ENCODE data around the gene COL4A2. TPM values are rescaled to one million over a fixed set of nuclear protein-coding genes. Genes with fewer than 3 reads are reported as not detected.

Gene COL4A2
- polyA plus RNA-seq, 2 of the 4 experiments (the other 2 are of a cell fraction), result 46.9 to 119 TPM

- TF ChIP-seq, protein P1, sequence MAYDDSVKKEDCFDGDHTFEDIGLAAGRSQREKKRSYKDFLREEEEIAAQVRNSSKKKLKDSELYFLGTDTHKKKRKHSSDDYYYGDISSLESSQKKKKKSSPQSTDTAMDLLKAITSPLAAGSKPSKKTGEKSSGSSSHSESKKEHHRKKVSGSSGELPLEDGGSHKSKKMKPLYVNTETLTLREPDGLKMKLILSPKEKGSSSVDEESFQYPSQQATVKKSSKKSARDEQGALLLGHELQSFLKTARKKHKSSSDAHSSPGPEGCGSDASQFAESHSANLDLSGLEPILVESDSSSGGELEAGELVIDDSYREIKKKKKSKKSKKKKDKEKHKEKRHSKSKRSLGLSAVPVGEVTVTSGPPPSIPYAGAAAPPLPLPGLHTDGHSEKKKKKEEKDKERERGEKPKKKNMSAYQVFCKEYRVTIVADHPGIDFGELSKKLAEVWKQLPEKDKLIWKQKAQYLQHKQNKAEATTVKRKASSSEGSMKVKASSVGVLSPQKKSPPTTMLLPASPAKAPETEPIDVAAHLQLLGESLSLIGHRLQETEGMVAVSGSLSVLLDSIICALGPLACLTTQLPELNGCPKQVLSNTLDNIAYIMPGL (CRISPR knock-in tag; IDR thresholded peaks at IDR 0.05; ENCODE audit: borderline replicate concordance), result no peak
Observed at GRCh38 chr13:110358381-110358780, 51.3 kb downstream of the COL4A2 start (continued).

DNA sequence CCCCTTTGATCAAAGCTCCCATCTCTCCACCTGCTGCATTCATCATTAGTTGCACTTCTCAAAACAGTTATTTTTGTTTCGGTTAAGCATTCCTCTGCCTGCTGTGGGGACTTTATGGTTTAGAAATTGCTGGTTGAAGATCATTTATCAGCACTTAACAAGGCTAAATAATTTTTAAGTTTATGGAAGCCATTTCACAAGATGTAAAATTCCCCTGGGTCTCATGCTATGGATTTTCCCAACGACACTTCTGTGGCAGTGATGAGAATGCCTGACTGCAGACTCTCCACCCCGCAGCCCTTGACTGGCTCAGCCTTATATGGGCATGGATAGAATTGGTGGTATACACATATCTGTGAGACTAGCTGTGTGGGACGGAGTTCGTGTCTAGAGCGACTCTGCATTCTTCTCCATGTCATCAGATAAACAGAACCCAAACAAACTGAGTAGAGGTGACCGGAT lies 52.8 kb downstream of the COL4A2 start:
- no peak for ATAC-seq
- Histone ChIP-seq H3K4me1 (no peaks in the 10 kb centered on the region), H3K9me3 (no peaks in the 10 kb centered on the region), H3K27ac (no peak overlapping the region), H3K4me2 (no peak overlapping the region), H3K4me3 (no peak overlapping the region)
- ChIA-PET CTCF (interaction anchor here (0.8 kb wide), 1 partner anchor 9 kb away, joined by 4 read pairs; no protein-coding TSS in a partner anchor), POLR2A (no interaction called here)
- 85% methylated on average over 7 of the region's 7 CpGs for WGBS (ENCODE audit: missing lambda C conversion rate)
- no peak for FAIRE-seq
- DNase-seq (ENCODE audit: low read depth in 1 of 2, low spot score in 1 of 2), result no peak
- TF ChIP-seq SREBF2 (IDR thresholded peaks at IDR 0.05) (no peak), TP53 (CRISPR knock-in tag; IDR thresholded peaks at IDR 0.05) (no peak), SMC3 (IDR thresholded peaks at IDR 0.05) (no peak), GATA3 (IDR thresholded peaks at IDR 0.05; ENCODE audit: borderline replicate concordance) (no peak), PHF8 (IDR thresholded peaks at IDR 0.05; ENCODE audit: borderline replicate concordance, low read depth) (no peak), BHLHE40 (IDR thresholded peaks at IDR 0.05; ENCODE audit: low read depth, low read length) (no peak), MAZ (IDR thresholded peaks at IDR 0.05; ENCODE audit: borderline replicate concordance, low read depth, low read length) (no peak), NR3C1 (IDR thresholded peaks at IDR 0.05) (no peak), ZC3H11A (IDR thresholded peaks at IDR 0.05) (no peak), HDAC2 (IDR thresholded peaks at IDR 0.05) (no peak), HEYL (CRISPR knock-in tag; IDR thresholded peaks at IDR 0.05) (no peak), MYC (IDR thresholded peaks at IDR 0.05; ENCODE audit: borderline replicate concordance, low read length) (no peak), CEBPB (IDR thresholded peaks at IDR 0.05) (no peak)
- TF ChIP-seq, protein P2, sequence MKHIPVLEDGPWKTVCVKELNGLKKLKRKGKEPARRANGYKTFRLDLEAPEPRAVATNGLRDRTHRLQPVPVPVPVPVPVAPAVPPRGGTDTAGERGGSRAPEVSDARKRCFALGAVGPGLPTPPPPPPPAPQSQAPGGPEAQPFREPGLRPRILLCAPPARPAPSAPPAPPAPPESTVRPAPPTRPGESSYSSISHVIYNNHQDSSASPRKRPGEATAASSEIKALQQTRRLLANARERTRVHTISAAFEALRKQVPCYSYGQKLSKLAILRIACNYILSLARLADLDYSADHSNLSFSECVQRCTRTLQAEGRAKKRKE (CRISPR knock-in tag; IDR thresholded peaks at IDR 0.05; ENCODE audit: low read depth), result no peak

GRCh38 chr13:110360598-110360997 lies 53.5 kb downstream of the COL4A2 start:
- ChIA-PET POLR2A (no interaction called here), CTCF (interaction anchor here (0.6 to 0.8 kb wide), 2 partner anchors 8 to 260 kb away, joined by 4 read pairs; no protein-coding TSS in a partner anchor)
- ATAC-seq (no peak), DNase-seq (ENCODE audit: low read depth in 1 of 2, low spot score in 1 of 2) (no peak), FAIRE-seq (no peak)
- H3K4me2 ChIP-seq, result no peak overlapping the region
- H3K4me1 ChIP-seq, result no peaks in the 10 kb centered on the region
- no peak overlapping the region for H3K4me3 ChIP-seq
- TF ChIP-seq HOXA7 (CRISPR knock-in tag; IDR thresholded peaks at IDR 0.05), result no peak
- no peak for TF ChIP-seq CEBPB (IDR thresholded peaks at IDR 0.05)
- 83% methylated on average over 6 of the region's 11 CpGs for WGBS (ENCODE audit: missing lambda C conversion rate)
- no peaks in the 10 kb centered on the region for H3K9me3 ChIP-seq
- no peak overlapping the region for H3K27ac ChIP-seq

DNA sequence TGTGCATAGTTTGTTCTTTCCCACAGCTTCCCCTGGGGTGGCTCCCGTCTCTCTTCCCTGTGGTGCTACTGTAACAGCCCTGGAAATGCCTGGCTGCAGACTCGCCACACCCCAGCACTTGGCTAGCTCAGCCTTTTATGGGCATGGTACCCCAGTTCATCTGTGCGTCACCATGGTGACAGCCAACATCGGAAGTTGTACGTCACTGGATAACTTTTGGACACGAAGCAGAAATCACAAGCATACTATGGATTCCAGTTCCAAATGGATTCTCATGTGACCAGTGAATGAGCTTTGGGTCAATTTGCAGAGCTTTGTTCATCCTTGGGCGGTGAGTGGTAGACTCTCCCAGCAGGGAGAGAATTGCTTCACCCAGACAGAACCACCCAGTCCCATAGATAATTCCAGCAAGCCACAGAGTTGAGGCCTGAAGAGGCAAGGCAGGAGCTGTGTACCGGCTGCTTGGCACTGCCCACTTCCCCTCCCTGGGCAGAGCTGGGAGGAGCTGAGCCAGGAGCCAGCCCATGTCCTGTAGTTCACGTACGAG lies 54.4 kb downstream of the COL4A2 start:
- DNase-seq (ENCODE audit: low read depth in 1 of 2, low spot score in 1 of 2), result no peak
- no peaks in the 10 kb centered on the region for H3K9me3 ChIP-seq
- TF ChIP-seq POLR2A (IDR thresholded peaks at IDR 0.05; ENCODE audit: low read length) (no peak), NFE2L2 (conservative IDR thresholded peaks at IDR 0.05; ENCODE audit: low read length) (no peak), PBX3 (IDR thresholded peaks at IDR 0.05) (no peak), HOXB5 (CRISPR knock-in tag; IDR thresholded peaks at IDR 0.05) (no peak), GATA3 (IDR thresholded peaks at IDR 0.05; ENCODE audit: borderline replicate concordance) (no peak)
- no peak for ATAC-seq
- no peaks in the 10 kb centered on the region for H3K4me1 ChIP-seq
- FAIRE-seq, result no peak
- no peak overlapping the region for H3K4me3 ChIP-seq
- ChIA-PET POLR2A (no interaction called here), CTCF (no interaction called here)
- 82% methylated on average over 7 of the region's 10 CpGs for WGBS (ENCODE audit: missing lambda C conversion rate)
- no peak overlapping the region for H3K27ac ChIP-seq
- no peak overlapping the region for H3K4me2 ChIP-seq
